GM21447 (cell line): Measurements from ENCODE around the gene THOC1.

Experiments
- ATAC-seq: cut with Tn5 transposase; IDR thresholded peaks from one replicate; pipeline ENCODE4 v1.9.1; 2021; ENCODE audit not compliant: unreplicated experiment

THOC1 gene

GRCh38 chr18:275486-275885 is 7.6 kb upstream of the THOC1 start:
- ATAC-seq: no peak

- no peak for ATAC-seq
These were observed 6.5 kb upstream of the THOC1 start for GRCh38 chr18:274313-274712.

- no peak for ATAC-seq
These were observed 5.7 kb upstream of the THOC1 start for GRCh38 chr18:273525-273924.

GRCh38 chr18:272650-273049 is 4.8 kb upstream of the THOC1 start:
- no peak for ATAC-seq

GRCh38 chr18:269480-270095 is 1.7 kb upstream of the THOC1 start:
- ATAC-seq: no peak

- ATAC-seq: no peak
These were observed 513 bp downstream of the THOC1 start for GRCh38 chr18:267380-267687.

- ATAC-seq: no peak
These were observed 6.3 kb downstream of the THOC1 start for GRCh38 chr18:261398-262073.

GRCh38 chr18:260547-260946 is 7.3 kb downstream of the THOC1 start:
- no peak for ATAC-seq

- no peak for ATAC-seq
These were observed 12.7 kb downstream of the THOC1 start for GRCh38 chr18:255171-255570.

- no peak for ATAC-seq
These were observed 14.7 kb downstream of the THOC1 start for GRCh38 chr18:253121-253520.

GRCh38 chr18:251572-251971 is 16.3 kb downstream of the THOC1 start:
- ATAC-seq: no peak

- ATAC-seq: no peak
These were observed 17.2 kb downstream of the THOC1 start for GRCh38 chr18:250685-251084.

- ATAC-seq: no peak
These were observed 19.8 kb downstream of the THOC1 start for GRCh38 chr18:248053-248452.

GRCh38 chr18:245282-245847 is 22.5 kb downstream of the THOC1 start:
- ATAC-seq: no peak

- ATAC-seq: no peak
These were observed 27.7 kb downstream of the THOC1 start for GRCh38 chr18:240175-240574.

- no peak for ATAC-seq
These were observed 36.3 kb downstream of the THOC1 start for GRCh38 chr18:231563-231962.

GRCh38 chr18:228586-228985 is 39.3 kb downstream of the THOC1 start:
- ATAC-seq: no peak

GRCh38 chr18:227902-228301 is 39.9 kb downstream of the THOC1 start:
- ATAC-seq: no peak

- ATAC-seq: no peak
These were observed 40.5 kb downstream of the THOC1 start for GRCh38 chr18:227374-227773.

- no peak for ATAC-seq
These were observed 42.1 kb downstream of the THOC1 start for GRCh38 chr18:225745-226144.

GRCh38 chr18:220708-221107 is 47.1 kb downstream of the THOC1 start:
- ATAC-seq: no peak

- no peak for ATAC-seq
These were observed 50.1 kb downstream of the THOC1 start for GRCh38 chr18:217532-218336.
